ENCODE measurements around the gene SKAP2. TPM values are rescaled to one million over a fixed set of nuclear protein-coding genes. Genes with fewer than 3 reads are reported as not detected.

The SKAP2 gene
- total and polyA plus RNA-seq, 2 of the 13 experiments (the other 11 are each of a cell fraction or from before 2014, with no cell fraction given) = 3.6 to 12.9 TPM

GRCh38 chr7:26619348-26619984 lies 244.9 kb downstream of the SKAP2 start:
- H4K20me1 ChIP-seq (ENCODE audit: insufficient read depth, low read length) = no peaks in the 10 kb centered on the region
- no TSS peak for BruUV-seq (replicated peaks)
- H3K9me3 ChIP-seq (ENCODE audit: low read length) = no peaks in the 10 kb centered on the region
- intact Hi-C loops (cut with micrococcal nuclease; ENCODE audit: unreplicated experiment) (no loop called here), in situ Hi-C loops (cut with HindIII; ENCODE audit: extremely low pct_ligation_motif_present, low pct_unique_long_range_greater_than_20kb) (no loop called here)
- peaks cover 14% of the 10 kb centered on the region; the same call in 1 of the 2 replicates for H3K4me1 ChIP-seq (ENCODE audit: insufficient read depth, low read length)
- CTCF ChIA-PET (ENCODE audit: low intra/inter-chr PET ratio, low total read pairs) = no interaction called here
- no peak overlapping the region for H2AFZ ChIP-seq (ENCODE audit: low read length)
- H3K4me2 ChIP-seq (ENCODE audit: low read depth, low read length) = no peak overlapping the region
- no peak overlapping the region for H3K4me3 ChIP-seq (replicated peaks in 1 of 3; ENCODE audit: insufficient read depth in 1 of 3, low read depth in 2 of 3, low read length in 3 of 3)
- H3K9ac ChIP-seq (ENCODE audit: insufficient read depth, low read depth, low read length) = no peak overlapping the region
- POLR2A ChIA-PET = no interaction called here
- DNase-seq (ENCODE audit: low spot score) (no peak), ATAC-seq (no peak), FAIRE-seq (no peak)
- H3K27ac ChIP-seq (ENCODE audit: extremely low read length, insufficient read depth, low read length) = no peak overlapping the region
- no peaks in the 10 kb centered on the region for H3K36me3 ChIP-seq (replicated peaks in 1 of 2; ENCODE audit: control insufficient read depth in 1 of 2, insufficient read depth in 2 of 2, low read length in 2 of 2)
- peaks cover 2 to 24% of the 10 kb centered on the region in 2 experiments for H3K27me3 ChIP-seq (ENCODE audit: control insufficient read depth in 1 of 2, insufficient read depth in 2 of 2, low read length in 2 of 2)
- 65% methylated on average over 4 of the region's 4 CpGs for WGBS (ENCODE audit: low lambda C conversion rate)
- TF ChIP-seq FOXA3 (CRISPR knock-in tag; IDR thresholded peaks at IDR 0.05) = no peak
- no peaks in the 10 kb centered on the region for H3K79me2 ChIP-seq (ENCODE audit: insufficient read depth, low read length)

- Histone ChIP-seq H3K4me1 (ENCODE audit: insufficient read depth, low read length) (peaks cover 14% of the 10 kb centered on the region; the same call in 1 of the 2 replicates), H3K27me3 (ENCODE audit: control insufficient read depth in 1 of 2, insufficient read depth in 2 of 2, low read length in 2 of 2) (peaks cover 2 to 23% of the 10 kb centered on the region in 2 experiments; a peak in 4 of 5 replicates), H3K9ac (ENCODE audit: insufficient read depth, low read depth, low read length) (no peak overlapping the region), H4K20me1 (ENCODE audit: insufficient read depth, low read length) (no peaks in the 10 kb centered on the region), H3K4me3 (replicated peaks in 1 of 3; ENCODE audit: insufficient read depth in 1 of 3, low read depth in 2 of 3, low read length in 3 of 3) (no peak overlapping the region), H2AFZ (ENCODE audit: low read length) (no peak overlapping the region), H3K36me3 (replicated peaks in 1 of 2; ENCODE audit: control insufficient read depth in 1 of 2, insufficient read depth in 2 of 2, low read length in 2 of 2) (no peaks in the 10 kb centered on the region), H3K9me3 (ENCODE audit: low read length) (no peaks in the 10 kb centered on the region), H3K27ac (ENCODE audit: extremely low read length, insufficient read depth, low read length) (no peak overlapping the region), H3K4me2 (ENCODE audit: low read depth, low read length) (no peak overlapping the region), H3K79me2 (ENCODE audit: insufficient read depth, low read length) (no peaks in the 10 kb centered on the region)
- no TSS peak for BruUV-seq (replicated peaks)
- DNase-seq (ENCODE audit: low spot score) = no peak
- ChIA-PET CTCF (ENCODE audit: low intra/inter-chr PET ratio, low total read pairs) (no interaction called here), POLR2A (no interaction called here)
- in situ Hi-C loops (cut with HindIII; ENCODE audit: extremely low pct_ligation_motif_present, low pct_unique_long_range_greater_than_20kb) (no loop called here), intact Hi-C loops (cut with micrococcal nuclease; ENCODE audit: unreplicated experiment) (no loop called here)
- ATAC-seq = no peak
- no peak for FAIRE-seq
- WGBS (ENCODE audit: low lambda C conversion rate) = 50% methylated on average over 8 of the region's 8 CpGs
- no peak for TF ChIP-seq YY1 (IDR thresholded peaks at IDR 0.05; ENCODE audit: insufficient read depth, insufficient replicate concordance, low read depth, low read length)
- TF ChIP-seq ZNF20 (CRISPR knock-in tag; IDR thresholded peaks at IDR 0.05) = no peak
- TF ChIP-seq MTF2 (CRISPR knock-in tag; IDR thresholded peaks at IDR 0.05; ENCODE audit: borderline replicate concordance) = no peak
- TF ChIP-seq, protein P1, sequence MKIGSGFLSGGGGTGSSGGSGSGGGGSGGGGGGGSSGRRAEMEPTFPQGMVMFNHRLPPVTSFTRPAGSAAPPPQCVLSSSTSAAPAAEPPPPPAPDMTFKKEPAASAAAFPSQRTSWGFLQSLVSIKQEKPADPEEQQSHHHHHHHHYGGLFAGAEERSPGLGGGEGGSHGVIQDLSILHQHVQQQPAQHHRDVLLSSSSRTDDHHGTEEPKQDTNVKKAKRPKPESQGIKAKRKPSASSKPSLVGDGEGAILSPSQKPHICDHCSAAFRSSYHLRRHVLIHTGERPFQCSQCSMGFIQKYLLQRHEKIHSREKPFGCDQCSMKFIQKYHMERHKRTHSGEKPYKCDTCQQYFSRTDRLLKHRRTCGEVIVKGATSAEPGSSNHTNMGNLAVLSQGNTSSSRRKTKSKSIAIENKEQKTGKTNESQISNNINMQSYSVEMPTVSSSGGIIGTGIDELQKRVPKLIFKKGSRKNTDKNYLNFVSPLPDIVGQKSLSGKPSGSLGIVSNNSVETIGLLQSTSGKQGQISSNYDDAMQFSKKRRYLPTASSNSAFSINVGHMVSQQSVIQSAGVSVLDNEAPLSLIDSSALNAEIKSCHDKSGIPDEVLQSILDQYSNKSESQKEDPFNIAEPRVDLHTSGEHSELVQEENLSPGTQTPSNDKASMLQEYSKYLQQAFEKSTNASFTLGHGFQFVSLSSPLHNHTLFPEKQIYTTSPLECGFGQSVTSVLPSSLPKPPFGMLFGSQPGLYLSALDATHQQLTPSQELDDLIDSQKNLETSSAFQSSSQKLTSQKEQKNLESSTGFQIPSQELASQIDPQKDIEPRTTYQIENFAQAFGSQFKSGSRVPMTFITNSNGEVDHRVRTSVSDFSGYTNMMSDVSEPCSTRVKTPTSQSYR (CRISPR knock-in tag; IDR thresholded peaks at IDR 0.05; ENCODE audit: borderline replicate concordance) = no peak
- TF ChIP-seq, protein P2, sequence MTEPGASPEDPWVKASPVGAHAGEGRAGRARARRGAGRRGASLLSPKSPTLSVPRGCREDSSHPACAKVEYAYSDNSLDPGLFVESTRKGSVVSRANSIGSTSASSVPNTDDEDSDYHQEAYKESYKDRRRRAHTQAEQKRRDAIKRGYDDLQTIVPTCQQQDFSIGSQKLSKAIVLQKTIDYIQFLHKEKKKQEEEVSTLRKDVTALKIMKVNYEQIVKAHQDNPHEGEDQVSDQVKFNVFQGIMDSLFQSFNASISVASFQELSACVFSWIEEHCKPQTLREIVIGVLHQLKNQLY (CRISPR knock-in tag; IDR thresholded peaks at IDR 0.05) = no peak
- TF ChIP-seq ZNF292 (CRISPR knock-in tag; IDR thresholded peaks at IDR 0.05; ENCODE audit: borderline replicate concordance, low read depth) = no peak
- no peak for TF ChIP-seq CEBPZ (IDR thresholded peaks at IDR 0.05; ENCODE audit: low read length)
- no peak for TF ChIP-seq HOXA7 (CRISPR knock-in tag; IDR thresholded peaks at IDR 0.05)
- TF ChIP-seq CCAR2 (optimal IDR thresholded peaks at IDR 0.05; ENCODE audit: low read depth, low read length) = no peak
- no peak for TF ChIP-seq SP5 (CRISPR knock-in tag; IDR thresholded peaks at IDR 0.05; ENCODE audit: borderline replicate concordance, low read depth)
Measured at GRCh38 chr7:26618898-26619297, 245.5 kb downstream of the SKAP2 start.
